Lung (tissue), 12 donors: Measurements from ENCODE around the gene CATSPER3. TPM values are rescaled to one million over a fixed set of nuclear protein-coding genes. Genes with fewer than 3 reads are reported as not detected.
"Not testable (repeated sequence)": the region's sequence is repeated elsewhere in the genome, so short reads cannot be mapped to it uniquely, and the experiment has no call there.

ENCODE experiments used
- ATAC-seq: fragments of 200-7000 bp; cut with Tn5 transposase; one replicate; pipeline ENCODE4 v1.9.1; 2020; ENCODE audit warnings: moderate number of reproducible peaks; ENCODE audit not compliant: insufficient read depth, low FRiP score
- DNase-seq, 3 donors: peaks; one replicate each; pipeline ENCODE4 v3.0.0-alpha.2; 2013 to 2017
- H3K27ac ChIP-seq, 2 donors: one replicate each; pipeline ENCODE4 v1.5.1; 2013; ENCODE audit warnings: mild to moderate bottlenecking in 2 of 2, moderate library complexity in 2 of 2, control low read depth in 1 of 2, inconsistent platforms in 1 of 2, low read depth in 1 of 2, low read length in 1 of 2
- H3K27me3 ChIP-seq, 3 donors: one replicate each; pipeline ENCODE4 v1.5.1; 2013; ENCODE audit warnings: low read length in 2 of 3; ENCODE audit not compliant: control insufficient read depth in 3 of 3, insufficient read depth in 3 of 3
- H3K36me3 ChIP-seq, 4 donors: one replicate each; pipeline ENCODE4 v1.5.1; 2013; ENCODE audit warnings: low read length in 4 of 4, mild to moderate bottlenecking in 1 of 4, moderate library complexity in 1 of 4; ENCODE audit not compliant: control insufficient read depth in 4 of 4, insufficient read depth in 4 of 4
- H3K4me1 ChIP-seq, 5 donors: one replicate each; pipeline ENCODE4 v1.5.1; 2013; ENCODE audit warnings: low read length in 5 of 5, mild to moderate bottlenecking in 2 of 5, moderate library complexity in 1 of 5; ENCODE audit not compliant: control insufficient read depth in 5 of 5, insufficient read depth in 5 of 5
- H3K4me3 ChIP-seq: one replicate; pipeline ENCODE4 v1.5.1; 2013; ENCODE audit warnings: mild to moderate bottlenecking, control low read depth, moderate library complexity
- H3K9ac ChIP-seq, 2 donors: one replicate each; pipeline ENCODE4 v1.5.1; 2013; ENCODE audit warnings: low read length in 2 of 2, control low read depth in 1 of 2; ENCODE audit not compliant: insufficient read depth in 1 of 2
- H3K9me3 ChIP-seq, 4 donors: one replicate each; pipeline ENCODE4 v1.5.1; 2013; ENCODE audit warnings: low read length in 3 of 4, mild to moderate bottlenecking in 1 of 4, moderate library complexity in 1 of 4; ENCODE audit not compliant: control insufficient read depth in 4 of 4, insufficient read depth in 3 of 4
- WGBS, 2 donors: extraction: QIAGEN DNeasy Blood & Tissue Kit; methylation state at CpG; one replicate each; pipeline ENCODE4 v1.1.7; 2013; 5-methylcytosine and 5-hydroxymethylcytosine counted together
- polyA plus RNA-seq, 2 donors: library from polyadenylated mRNA; stranded (reverse); fragments of 200-250 nt; gene quantifications; one replicate each; pipeline ENCODE4 v1.2.1, GENCODE V29; 2013
- total RNA-seq, 2 donors: library from RNA; depleted of rRNA in 1 of 2; stranded (reverse); fragments of >200 nt in 1 of 2; gene quantifications; one replicate each; pipeline ENCODE4 v1.2.1, GENCODE V29; 2014 to 2021
- TF ChIP-seq, protein P1 (sequence below): IDR thresholded peaks from 2 replicates; pipeline ENCODE4 v1.5.1; 2012; ENCODE audit warnings: mild to moderate bottlenecking; ENCODE audit errors: control extremely low read depth, extremely low read depth
- donor health status: control.
- donor health status: control.
- donor health status: Bipolar disorder and iron deficiency.
- donor health status: healthy.
- donor health status: DM: yes; HTN: yes; CAD: no.

The CATSPER3 gene
- total and polyA plus RNA-seq, 4 donors = 0.38 to 0.61 (median 0.49) TPM

- Histone ChIP-seq H3K27ac (no peak overlapping the region), H3K4me1 (peaks cover 0 to 4% (median 0%) of the 10 kb centered on the region in 5 donors)
- ATAC-seq = no peak
Measured at GRCh38 chr5:134995850-134996402, 28.2 kb downstream of the CATSPER3 start.

DNA sequence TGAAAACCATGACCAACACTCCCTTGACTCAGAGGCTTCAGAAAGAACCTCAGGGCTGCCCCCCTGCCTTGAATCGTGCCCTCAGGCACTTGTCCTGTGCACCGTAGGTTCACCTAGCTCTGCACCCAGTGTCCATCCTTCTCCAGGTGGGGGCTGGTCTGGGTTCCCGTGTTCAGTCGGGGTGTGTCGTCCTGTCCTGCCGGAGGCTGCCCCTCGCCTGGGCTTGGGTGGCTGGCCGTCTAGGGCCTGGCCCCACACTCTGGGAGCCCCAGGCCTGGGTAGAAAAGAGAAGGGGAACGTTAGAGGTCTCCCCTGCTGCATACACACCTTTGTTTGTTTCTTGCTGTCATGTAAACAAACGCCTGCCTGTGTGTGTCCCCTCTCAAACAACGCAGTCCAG, 29.3 kb downstream of the CATSPER3 start:
- Histone ChIP-seq H3K9ac (no peak overlapping the region), H3K36me3 (no peaks in the 10 kb centered on the region), H3K9me3 (no peaks in the 10 kb centered on the region), H3K27ac (no peak overlapping the region), H3K27me3 (peaks cover 0 to 6% (median 0%) of the 10 kb centered on the region in 3 donors), H3K4me1 (peaks cover 0 to 4% (median 0%) of the 10 kb centered on the region in 5 donors), H3K4me3 (no peak overlapping the region)
- TF ChIP-seq, protein P1, sequence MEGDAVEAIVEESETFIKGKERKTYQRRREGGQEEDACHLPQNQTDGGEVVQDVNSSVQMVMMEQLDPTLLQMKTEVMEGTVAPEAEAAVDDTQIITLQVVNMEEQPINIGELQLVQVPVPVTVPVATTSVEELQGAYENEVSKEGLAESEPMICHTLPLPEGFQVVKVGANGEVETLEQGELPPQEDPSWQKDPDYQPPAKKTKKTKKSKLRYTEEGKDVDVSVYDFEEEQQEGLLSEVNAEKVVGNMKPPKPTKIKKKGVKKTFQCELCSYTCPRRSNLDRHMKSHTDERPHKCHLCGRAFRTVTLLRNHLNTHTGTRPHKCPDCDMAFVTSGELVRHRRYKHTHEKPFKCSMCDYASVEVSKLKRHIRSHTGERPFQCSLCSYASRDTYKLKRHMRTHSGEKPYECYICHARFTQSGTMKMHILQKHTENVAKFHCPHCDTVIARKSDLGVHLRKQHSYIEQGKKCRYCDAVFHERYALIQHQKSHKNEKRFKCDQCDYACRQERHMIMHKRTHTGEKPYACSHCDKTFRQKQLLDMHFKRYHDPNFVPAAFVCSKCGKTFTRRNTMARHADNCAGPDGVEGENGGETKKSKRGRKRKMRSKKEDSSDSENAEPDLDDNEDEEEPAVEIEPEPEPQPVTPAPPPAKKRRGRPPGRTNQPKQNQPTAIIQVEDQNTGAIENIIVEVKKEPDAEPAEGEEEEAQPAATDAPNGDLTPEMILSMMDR = no peak
- 78 to 84% methylated on average over 11 of the region's 11 CpGs for WGBS, 2 donors
- ATAC-seq (no peak), DNase-seq (no peak)

More at GRCh38 chr5:134995850-134996402, 28.2 kb downstream of the CATSPER3 start:
- Histone ChIP-seq H3K9ac (no peak overlapping the region), H3K9me3 (no peaks in the 10 kb centered on the region), H3K27me3 (peaks cover 0 to 6% (median 3%) of the 10 kb centered on the region in 3 donors), H3K36me3 (no peaks in the 10 kb centered on the region), H3K4me3 (no peak overlapping the region)
- no peak for DNase-seq
- TF ChIP-seq, protein P1 = no peak
- WGBS, 2 donors = 87 to 90% methylated on average over 8 of the region's 8 CpGs

GRCh38 chr5:134998068-134998467, 30.4 kb downstream of the CATSPER3 start:
- 85 to 92% methylated on average over 5 of the region's 5 CpGs for WGBS, 2 donors
- ATAC-seq = not testable (repeated sequence)

GRCh38 chr5:135004376-135004775, 36.7 kb downstream of the CATSPER3 start:
- no peak for DNase-seq
- H3K4me3 ChIP-seq = no peak overlapping the region
- no peaks in the 10 kb centered on the region for H3K9me3 ChIP-seq
- no peaks in the 10 kb centered on the region for H3K27me3 ChIP-seq
- TF ChIP-seq, protein P1 = no peak
- no peaks in the 10 kb centered on the region for H3K4me1 ChIP-seq
- no peaks in the 10 kb centered on the region for H3K36me3 ChIP-seq
- WGBS, 2 donors = 88 to 92% methylated on average over 3 of the region's 3 CpGs
- H3K27ac ChIP-seq = no peak overlapping the region
- no peak overlapping the region for H3K9ac ChIP-seq
- ATAC-seq = no peak

More at GRCh38 chr5:134998068-134998467, 30.4 kb downstream of the CATSPER3 start:
- not testable (repeated sequence) for H3K9ac ChIP-seq, H3K27me3 ChIP-seq, DNase-seq, H3K4me3 ChIP-seq, H3K27ac ChIP-seq, H3K36me3 ChIP-seq, H3K4me1 ChIP-seq, H3K9me3 ChIP-seq
